AG04450 (cell line): ENCODE data around the gene NOXA1. TPM values are rescaled to one million over a fixed set of nuclear protein-coding genes. Genes with fewer than 3 reads are reported as not detected.
"Not testable (repeated sequence)": the region's sequence is repeated elsewhere in the genome, so short reads cannot be mapped to it uniquely, and the experiment has no call there.

ENCODE experiments used
- CTCF ChIA-PET: fragments of 300-600, 350-600 bp; formaldehyde crosslinking; extraction: SDS; loops from one replicate; lab custom pipeline; 2022; ENCODE audit warnings: antibody characterized with exemption, inconsistent platforms; lab: Charles Lee
- POLR2A ChIA-PET: fragments of 350-600 bp; formaldehyde crosslinking; extraction: SDS; loops from one replicate; lab custom pipeline; 2021; ENCODE audit warnings: antibody characterized with exemption, inconsistent platforms; lab: Yijun Ruan, JAX
- DNase-seq: peaks from one replicate; pipeline ENCODE4 v3.0.0-alpha.2; 2011; ENCODE audit warnings: low read depth, low spot score
- H3K27ac ChIP-seq: one replicate; pipeline ENCODE4 v1.5.1; 2012; ENCODE audit warnings: low read depth, low read length, control low read depth
- H3K27me3 ChIP-seq: one replicate; pipeline ENCODE4 v1.6.0; 2012; ENCODE audit warnings: low read length; ENCODE audit not compliant: control insufficient read depth, insufficient read depth
- H3K4me3 ChIP-seq: 2 replicates; pipeline ENCODE4 v1.5.1; 2011; ENCODE audit warnings: mild to moderate bottlenecking, low read depth, low read length, control low read depth
- H3K9me3 ChIP-seq: 2 replicates; pipeline ENCODE4 v1.5.1; 2012; ENCODE audit warnings: low read length; ENCODE audit not compliant: control insufficient read depth, insufficient read depth
- CTCF ChIP-seq: IDR thresholded peaks from 2 replicates; pipeline ENCODE4 v1.5.1; 2011; ENCODE audit warnings: low read depth, low read length, control low read depth, inconsistent platforms
- polyA plus RNA-seq: library from polyadenylated mRNA; depleted of rRNA; stranded (reverse); fragments of >200 nt; gene quantifications from 2 replicates; pipeline ENCODE4 v1.2.3, GENCODE V29; 2011

The NOXA1 gene
- polyA plus RNA-seq, 1 experiment, result 0.06 TPM

GRCh38 chr9:137376386-137376785 is 46.8 kb upstream of the NOXA1 start:
- no peak overlapping the region for H3K4me3 ChIP-seq
- DNase-seq, result no peak
- POLR2A ChIA-PET, result interaction anchor here (0.7 kb wide), 1 partner anchor 155 kb away, joined by 4 read pairs; no protein-coding TSS in a partner anchor
- peaks cover 30% of the 10 kb centered on the region; the same call in 1 of the 2 replicates for H3K9me3 ChIP-seq
- CTCF ChIA-PET, result no interaction called here
- no peak for TF ChIP-seq CTCF
- no peak overlapping the region for H3K27ac ChIP-seq
- no peaks in the 10 kb centered on the region for H3K27me3 ChIP-seq

- CTCF ChIA-PET, POLR2A ChIA-PET, DNase-seq, H3K27me3 ChIP-seq, H3K27ac ChIP-seq, H3K4me3 ChIP-seq: not testable (repeated sequence)
- H3K9me3 ChIP-seq, result peaks cover 29% of the 10 kb centered on the region; the same call in 1 of the 2 replicates
These were observed 44.3 kb upstream of the NOXA1 start for GRCh38 chr9:137378688-137379410.

- ChIA-PET POLR2A (no interaction called here), CTCF (no interaction called here)
- Histone ChIP-seq H3K27ac (no peak overlapping the region), H3K27me3 (no peaks in the 10 kb centered on the region), H3K9me3 (peaks cover 22% of the 10 kb centered on the region; the same call in 1 of the 2 replicates), H3K4me3 (no peak overlapping the region)
- DNase-seq, result no peak
- TF ChIP-seq CTCF, result no peak
These were observed 43.4 kb upstream of the NOXA1 start for GRCh38 chr9:137379761-137380161.

GRCh38 chr9:137380171-137380570 is 43.0 kb upstream of the NOXA1 start:
- Histone ChIP-seq H3K4me3 (no peak overlapping the region), H3K27me3 (no peaks in the 10 kb centered on the region), H3K27ac (no peak overlapping the region), H3K9me3 (peaks cover 19% of the 10 kb centered on the region; the same call in 1 of the 2 replicates)
- ChIA-PET CTCF (no interaction called here), POLR2A (no interaction called here)
- TF ChIP-seq CTCF, result no peak
- DNase-seq, result no peak

GRCh38 chr9:137380606-137381005 is 42.6 kb upstream of the NOXA1 start:
- TF ChIP-seq CTCF, result no peak
- ChIA-PET CTCF (no interaction called here), POLR2A (no interaction called here)
- Histone ChIP-seq H3K27ac (no peak overlapping the region), H3K4me3 (no peak overlapping the region), H3K9me3 (peaks cover 16% of the 10 kb centered on the region; the same call in 1 of the 2 replicates), H3K27me3 (no peaks in the 10 kb centered on the region)
- no peak for DNase-seq
